DOHH2 (cell line): ENCODE data around the gene UBAC2.

Experiments used
- H3F3A ChIP-seq: fragments of 200-600 bp; sonication (generic), shearing (Covaris generic); 2 replicates; pipeline ENCODE4 v1.6.0; 2016; ENCODE audit warnings: antibody characterized with exemption, mild to moderate bottlenecking; ENCODE audit not compliant: control insufficient read depth, insufficient read depth
- H3K27ac ChIP-seq: fragments of 200-600 bp; sonication (generic); 2 replicates; pipeline ENCODE4 v1.5.1; 2014; ENCODE audit warnings: low read depth, mild to moderate bottlenecking, low read length, moderate library complexity
- H3K27me3 ChIP-seq: fragments of 200-600 bp; sonication (generic); 2 replicates; pipeline ENCODE4 v1.6.1; 2014; ENCODE audit warnings: mild to moderate bottlenecking, low read length, mixed read lengths; ENCODE audit not compliant: control insufficient read depth
- H3K36me3 ChIP-seq: fragments of 200-600 bp; sonication (generic); 2 replicates; pipeline ENCODE4 v1.6.1; 2014; ENCODE audit warnings: mild to moderate bottlenecking, low read length, moderate library complexity, mixed read lengths; ENCODE audit not compliant: control insufficient read depth
- H3K4me1 ChIP-seq: fragments of 200-600 bp; sonication (generic); 2 replicates; pipeline ENCODE4 v1.6.1; 2014; ENCODE audit warnings: mild to moderate bottlenecking, low read length, mixed read lengths; ENCODE audit not compliant: control insufficient read depth
- H3K4me2 ChIP-seq: fragments of 200-600 bp; sonication (generic); 2 replicates; pipeline ENCODE4 v1.6.0; 2014; ENCODE audit warnings: mild to moderate bottlenecking, low read length, moderate library complexity
- H3K4me3 ChIP-seq: fragments of 200-600 bp; sonication (generic); 2 replicates; pipeline ENCODE4 v1.5.1; 2014; ENCODE audit warnings: mild to moderate bottlenecking, low read length, mixed read lengths
- H3K79me2 ChIP-seq: fragments of 200-600 bp; sonication (generic); 2 replicates; pipeline ENCODE4 v1.6.1; 2014; ENCODE audit warnings: mild to moderate bottlenecking, low read length, mixed read lengths; ENCODE audit not compliant: control insufficient read depth
- H3K9me2 ChIP-seq: fragments of 200-600 bp; sonication (generic); replicated peaks from 2 replicates; pipeline ENCODE4 v1.6.1; 2014; ENCODE audit warnings: mild to moderate bottlenecking, low read length, mixed read lengths; ENCODE audit not compliant: control insufficient read depth
- H3K9me3 ChIP-seq: fragments of 200-600 bp; sonication (generic); 2 replicates; pipeline ENCODE4 v1.6.1; 2014; ENCODE audit warnings: antibody characterized with exemption, low read length, mixed read lengths; ENCODE audit not compliant: control insufficient read depth, insufficient read depth
- H4K20me1 ChIP-seq: fragments of 200-600 bp; sonication (generic); 2 replicates; pipeline ENCODE4 v1.6.0; 2014; ENCODE audit warnings: low read depth, mild to moderate bottlenecking, antibody characterized with exemption, low read length, moderate library complexity; ENCODE audit not compliant: control insufficient read depth, insufficient read depth
- CTCF ChIP-seq: fragments of 200-600 bp; sonication (generic); IDR thresholded peaks from one replicate; pipeline ENCODE4 v1.5.1; 2014; ENCODE audit warnings: antibody characterized with exemption, mild to moderate bottlenecking, low read depth, low read length; ENCODE audit not compliant: poor library complexity, severe bottlenecking
- EZH2phosphoT487 ChIP-seq: fragments of 200-600 bp; sonication (generic); IDR thresholded peaks from 2 replicates; pipeline ENCODE4 v1.6.1; 2017; ENCODE audit warnings: borderline replicate concordance, mild to moderate bottlenecking, antibody characterized with exemption, low read length, moderate library complexity, mixed read lengths

The UBAC2 gene

GRCh38 chr13:99214232-99214631 lies 13.6 kb downstream of the UBAC2 start:
- no peak overlapping the region for H3K27ac ChIP-seq
- no peaks in the 10 kb centered on the region for H3F3A ChIP-seq
- no peak overlapping the region for H3K4me3 ChIP-seq
- TF ChIP-seq CTCF (no peak), EZH2phosphoT487 (no peak)
- peaks cover 96% of the 10 kb centered on the region for H3K79me2 ChIP-seq
- H3K36me3 ChIP-seq, result peaks cover 14% of the 10 kb centered on the region; the same call in 1 of the 2 replicates
- no peaks in the 10 kb centered on the region for H3K9me2 ChIP-seq
- no peaks in the 10 kb centered on the region for H3K9me3 ChIP-seq
- H3K4me2 ChIP-seq, result 0 out of 2 replicates have a peak overlapping the region, but pooled peaks have one; percentile 8
- no peaks in the 10 kb centered on the region for H3K27me3 ChIP-seq
- H3K4me1 ChIP-seq, result peaks cover 20% of the 10 kb centered on the region
- peaks cover 25% of the 10 kb centered on the region for H4K20me1 ChIP-seq

GRCh38 chr13:99214731-99215130 lies 14.1 kb downstream of the UBAC2 start:
- TF ChIP-seq EZH2phosphoT487 (no peak), CTCF (no peak)
- Histone ChIP-seq H3K4me2 (no peak overlapping the region), H3K4me1 (peaks cover 25% of the 10 kb centered on the region)

GRCh38 chr13:99215184-99215830 lies 14.7 kb downstream of the UBAC2 start:
- no peak overlapping the region for H3K4me2 ChIP-seq
- H4K20me1 ChIP-seq, result peaks cover 27% of the 10 kb centered on the region
- H3K9me3 ChIP-seq, result no peaks in the 10 kb centered on the region
- no peaks in the 10 kb centered on the region for H3K27me3 ChIP-seq
- H3F3A ChIP-seq, result no peaks in the 10 kb centered on the region
- no peak for TF ChIP-seq CTCF
- no peak for TF ChIP-seq EZH2phosphoT487
- no peak overlapping the region for H3K27ac ChIP-seq
- peaks cover 14% of the 10 kb centered on the region; the same call in 1 of the 2 replicates for H3K36me3 ChIP-seq
- peaks cover 96% of the 10 kb centered on the region for H3K79me2 ChIP-seq
- no peak overlapping the region for H3K4me3 ChIP-seq
- H3K9me2 ChIP-seq, result no peaks in the 10 kb centered on the region
- peaks cover 31% of the 10 kb centered on the region for H3K4me1 ChIP-seq

More at GRCh38 chr13:99214731-99215130, 14.1 kb downstream of the UBAC2 start:
- Histone ChIP-seq H4K20me1 (peaks cover 27% of the 10 kb centered on the region), H3K27ac (no peak overlapping the region), H3K9me2 (no peaks in the 10 kb centered on the region), H3K9me3 (no peaks in the 10 kb centered on the region), H3K27me3 (no peaks in the 10 kb centered on the region), H3K4me3 (no peak overlapping the region), H3K79me2 (peaks cover 96% of the 10 kb centered on the region), H3K36me3 (peaks cover 14% of the 10 kb centered on the region; the same call in 1 of the 2 replicates), H3F3A (no peaks in the 10 kb centered on the region)
